ENCODE data around the gene ARRB1. TPM values are rescaled to one million over a fixed set of nuclear protein-coding genes. Genes with fewer than 3 reads are reported as not detected.

ARRB1 gene
- total RNA-seq, 2 donors from 2014 or later: 41.7 to 128 TPM

DNA sequence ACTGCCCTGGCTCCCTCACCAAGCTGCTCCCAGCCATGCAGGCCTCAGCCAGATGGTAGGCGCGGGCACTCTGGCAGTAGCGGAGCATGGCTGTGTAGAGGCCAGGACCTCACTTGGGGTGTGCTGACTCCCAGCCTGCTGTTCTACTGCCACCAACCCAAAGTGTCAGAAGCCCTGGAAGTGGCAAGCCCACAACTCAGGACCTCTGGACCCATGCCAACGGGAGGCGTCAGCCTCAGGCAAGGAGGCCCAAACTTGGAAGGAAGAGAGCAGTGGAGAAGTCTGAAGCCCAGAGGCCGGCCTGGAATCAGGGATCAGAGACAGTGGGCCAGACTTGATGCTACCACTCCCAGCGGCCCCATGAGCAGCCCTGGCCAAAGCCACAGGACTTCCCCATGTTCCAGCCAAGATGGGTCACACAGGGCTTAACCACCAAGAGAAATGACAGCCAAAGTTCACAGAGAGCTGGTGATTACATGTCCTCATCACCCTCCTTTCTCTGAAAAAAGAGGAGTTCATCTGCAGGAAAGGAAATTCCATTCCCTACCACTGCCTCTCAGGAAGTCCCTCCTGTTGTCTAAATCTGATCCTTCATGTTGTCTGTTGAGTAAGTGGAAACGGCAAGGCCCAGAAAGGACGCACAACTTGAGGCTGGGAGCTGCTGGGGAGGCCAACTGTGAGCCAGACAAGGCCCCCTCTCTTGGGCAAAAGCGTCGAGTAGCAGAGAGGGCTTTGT is 4.4 kb downstream of the ARRB1 start:
- peaks cover 43% of the 10 kb centered on the region for H3K36me3 ChIP-seq (ENCODE audit: control insufficient read depth, insufficient read depth, low read length)
- Mint-ChIP-seq H3K27ac (peak overlapping the region; percentile 9), H3K4me3 (no peak overlapping the region), H3K27me3 (ENCODE audit: insufficient read depth) (no peaks in the 10 kb centered on the region), H3K9me3 (no peaks in the 10 kb centered on the region), H3K36me3 (ENCODE audit: low read depth) (peaks cover 23% of the 10 kb centered on the region), H3K4me1 (peaks cover 78% of the 10 kb centered on the region)
- peaks cover 33% of the 10 kb centered on the region for H3K4me1 ChIP-seq (ENCODE audit: control insufficient read depth, insufficient read depth, low read length)
- H3K27ac ChIP-seq (ENCODE audit: low read depth, low read length): no peak overlapping the region
- no peaks in the 10 kb centered on the region for H3K9me3 ChIP-seq (ENCODE audit: control insufficient read depth, low read length)
- H3K9ac ChIP-seq (ENCODE audit: extremely low read depth, low read length, poor library complexity, severe bottlenecking): no peak overlapping the region
- no peak overlapping the region for H3K4me3 ChIP-seq (ENCODE audit: low read length)
- DNase-seq: no peak
- TF ChIP-seq, protein P1, sequence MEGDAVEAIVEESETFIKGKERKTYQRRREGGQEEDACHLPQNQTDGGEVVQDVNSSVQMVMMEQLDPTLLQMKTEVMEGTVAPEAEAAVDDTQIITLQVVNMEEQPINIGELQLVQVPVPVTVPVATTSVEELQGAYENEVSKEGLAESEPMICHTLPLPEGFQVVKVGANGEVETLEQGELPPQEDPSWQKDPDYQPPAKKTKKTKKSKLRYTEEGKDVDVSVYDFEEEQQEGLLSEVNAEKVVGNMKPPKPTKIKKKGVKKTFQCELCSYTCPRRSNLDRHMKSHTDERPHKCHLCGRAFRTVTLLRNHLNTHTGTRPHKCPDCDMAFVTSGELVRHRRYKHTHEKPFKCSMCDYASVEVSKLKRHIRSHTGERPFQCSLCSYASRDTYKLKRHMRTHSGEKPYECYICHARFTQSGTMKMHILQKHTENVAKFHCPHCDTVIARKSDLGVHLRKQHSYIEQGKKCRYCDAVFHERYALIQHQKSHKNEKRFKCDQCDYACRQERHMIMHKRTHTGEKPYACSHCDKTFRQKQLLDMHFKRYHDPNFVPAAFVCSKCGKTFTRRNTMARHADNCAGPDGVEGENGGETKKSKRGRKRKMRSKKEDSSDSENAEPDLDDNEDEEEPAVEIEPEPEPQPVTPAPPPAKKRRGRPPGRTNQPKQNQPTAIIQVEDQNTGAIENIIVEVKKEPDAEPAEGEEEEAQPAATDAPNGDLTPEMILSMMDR (conservative IDR thresholded peaks at IDR 0.05): no peak
- H3K27me3 ChIP-seq (ENCODE audit: control insufficient read depth, insufficient read depth, low read length, poor library complexity, severe bottlenecking): no peaks in the 10 kb centered on the region
- 95 to 97% methylated on average over 9 to 11 of the region's 11 CpGs for WGBS, 2 experiments (ENCODE audit: insufficient coverage in 1 of 2, insufficient read length in 1 of 2)

DNA sequence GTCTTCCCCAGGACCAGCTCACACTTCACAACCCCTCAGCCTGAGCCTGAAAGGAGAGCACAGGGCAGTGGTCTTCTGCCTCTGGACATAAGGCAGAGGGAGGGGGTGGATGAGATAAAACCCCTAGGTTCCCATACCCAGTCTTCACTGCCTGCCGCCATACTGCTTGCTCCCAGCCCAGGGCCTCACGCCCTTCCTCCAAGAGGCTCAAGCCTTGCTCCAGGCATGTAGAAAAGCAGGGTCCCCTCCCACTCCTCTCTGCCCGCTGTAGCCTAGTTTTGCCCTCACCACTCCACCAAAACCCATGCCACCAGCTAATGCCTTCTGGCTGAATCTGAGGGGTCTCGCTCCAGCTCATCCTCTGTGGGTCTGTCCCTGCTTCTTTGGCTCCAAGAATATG is 5.2 kb downstream of the ARRB1 start:
- H3K9me3 Mint-ChIP-seq: no peaks in the 10 kb centered on the region
- DNase-seq: peak; percentile 44
- H3K27ac Mint-ChIP-seq: peak overlapping the region; percentile 86

DNA sequence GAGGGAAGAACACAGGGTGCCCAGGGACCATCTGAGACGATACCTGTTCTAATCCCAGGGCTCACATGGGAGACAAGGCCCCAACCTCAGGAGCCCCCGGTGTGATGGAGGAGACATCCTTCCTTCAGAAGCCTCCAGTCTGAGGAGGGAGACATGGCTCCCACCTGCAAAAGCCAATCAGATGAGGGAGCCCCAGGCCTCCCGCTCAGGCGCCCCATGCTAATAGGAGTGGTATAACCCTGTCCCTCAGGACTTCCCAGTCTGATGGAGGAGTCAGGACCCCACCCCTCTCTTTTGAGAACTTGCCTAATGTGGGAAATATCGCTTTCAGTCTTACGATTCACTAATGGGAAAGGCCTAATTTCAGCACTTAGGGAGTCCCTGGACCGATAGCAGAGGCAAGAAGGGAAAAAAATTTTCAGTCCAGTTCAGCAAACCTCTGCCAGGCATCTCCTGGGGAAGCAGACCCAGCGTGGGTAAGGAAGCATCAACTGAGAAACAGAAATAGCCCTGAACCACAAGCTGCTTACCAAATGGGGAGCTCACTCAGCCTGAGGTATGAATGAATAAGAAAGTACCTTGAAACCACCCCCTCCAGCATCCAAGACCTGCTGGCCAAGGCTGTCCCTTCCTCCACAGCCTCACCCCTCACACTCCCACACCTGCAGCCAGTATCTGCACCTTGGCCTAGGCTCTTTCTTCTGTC is 5.9 kb downstream of the ARRB1 start:
- Mint-ChIP-seq H3K9me3 (no peaks in the 10 kb centered on the region), H3K4me1 (peaks cover 88% of the 10 kb centered on the region), H3K27me3 (ENCODE audit: insufficient read depth) (no peaks in the 10 kb centered on the region), H3K36me3 (ENCODE audit: low read depth) (peaks cover 23% of the 10 kb centered on the region), H3K27ac (peak overlapping the region; percentile 86), H3K4me3 (no peak overlapping the region)
- TF ChIP-seq, protein P1 (conservative IDR thresholded peaks at IDR 0.05): no peak
- Histone ChIP-seq H3K27ac (ENCODE audit: low read depth, low read length) (no peak overlapping the region), H3K27me3 (ENCODE audit: control insufficient read depth, insufficient read depth, low read length, poor library complexity, severe bottlenecking) (no peaks in the 10 kb centered on the region), H3K4me3 (ENCODE audit: low read length) (no peak overlapping the region), H3K36me3 (ENCODE audit: control insufficient read depth, insufficient read depth, low read length) (peaks cover 48% of the 10 kb centered on the region), H3K4me1 (ENCODE audit: control insufficient read depth, insufficient read depth, low read length) (peaks cover 40% of the 10 kb centered on the region), H3K9me3 (ENCODE audit: control insufficient read depth, low read length) (no peaks in the 10 kb centered on the region), H3K9ac (ENCODE audit: extremely low read depth, low read length, poor library complexity, severe bottlenecking) (no peak overlapping the region)
- peak; percentile 52 for DNase-seq
- 93 to 95% methylated on average over 8 of the region's 8 CpGs for WGBS, 2 experiments (ENCODE audit: insufficient coverage in 1 of 2, insufficient read length in 1 of 2)

More for the DNA sequence above, 5.2 kb downstream of the ARRB1 start:
- Histone ChIP-seq H3K36me3 (ENCODE audit: control insufficient read depth, insufficient read depth, low read length) (peaks cover 45% of the 10 kb centered on the region), H3K4me3 (ENCODE audit: low read length) (no peak overlapping the region), H3K9me3 (ENCODE audit: control insufficient read depth, low read length) (no peaks in the 10 kb centered on the region), H3K27ac (ENCODE audit: low read depth, low read length) (no peak overlapping the region), H3K27me3 (ENCODE audit: control insufficient read depth, insufficient read depth, low read length, poor library complexity, severe bottlenecking) (no peaks in the 10 kb centered on the region), H3K4me1 (ENCODE audit: control insufficient read depth, insufficient read depth, low read length) (peaks cover 36% of the 10 kb centered on the region), H3K9ac (ENCODE audit: extremely low read depth, low read length, poor library complexity, severe bottlenecking) (no peak overlapping the region)
- 89 to 99% methylated on average over 2 to 4 of the region's 4 CpGs for WGBS, 2 experiments (ENCODE audit: insufficient coverage in 1 of 2, insufficient read length in 1 of 2)
- TF ChIP-seq, protein P1 (conservative IDR thresholded peaks at IDR 0.05): no peak
- no peak overlapping the region for H3K4me3 Mint-ChIP-seq
- H3K4me1 Mint-ChIP-seq: peaks cover 86% of the 10 kb centered on the region
- no peaks in the 10 kb centered on the region for H3K27me3 Mint-ChIP-seq (ENCODE audit: insufficient read depth)
- peaks cover 23% of the 10 kb centered on the region for H3K36me3 Mint-ChIP-seq (ENCODE audit: low read depth)

Data from endodermal cell (in vitro differentiated cells).